HepG2 (cell line): Measurements from ENCODE around the gene MBTPS1. TPM values are rescaled to one million over a fixed set of nuclear protein-coding genes. Genes with fewer than 3 reads are reported as not detected.

Source experiments
- ATAC-seq: fragments of 200-7000 bp; cut with Tn5 transposase; 3 replicates; pipeline ENCODE4 v1.9.1; 2020; ENCODE audit warnings: mild to moderate bottlenecking, moderate library complexity
- BruUV-seq: library from RNA; stranded (reverse); fragments of 400-500 nt; replicated peaks from 2 replicates; lab custom pipeline; 2021; lab: Mats Ljungman, UMichigan
- CTCF ChIA-PET: fragments of 300-600 bp; formaldehyde crosslinking; extraction: SDS; loops from one replicate; lab custom pipeline; 2021; ENCODE audit warnings: low total read pairs, inconsistent platforms, low intra/inter-chr PET ratio; lab: Yijun Ruan, JAX
- POLR2A ChIA-PET: fragments of 350-600 bp; sonication (Branson Sonifier 250); formaldehyde crosslinking; loops from one replicate; lab custom pipeline; 2020; ENCODE audit warnings: antibody characterized with exemption, inconsistent platforms; lab: Yijun Ruan, JAX
- DNase-seq: peaks from one replicate; pipeline ENCODE4 v3.0.0-alpha.2; 2015; ENCODE audit warnings: low spot score
- FAIRE-seq: peaks from 3 replicates; lab custom pipeline; 2011; peaks lifted over from hg19 to GRCh38; lab: Jason Lieb, UNC
- H2AFZ ChIP-seq: one replicate; pipeline ENCODE4 v1.6.1; 2011; ENCODE audit warnings: low read length, inconsistent platforms
- H3K27ac ChIP-seq: fragments of 300-600 bp; 3 replicates; pipeline ENCODE4 v1.8.0; 2011; ENCODE audit warnings: mixed run types, mild to moderate bottlenecking, mixed read lengths, low read length, inconsistent platforms; ENCODE audit not compliant: insufficient read depth; ENCODE audit errors: extremely low read length
- H3K27me3 ChIP-seq, 2 experiments: fragments of 200-600 bp in 1 of 2; 2 replicates in 1 of 2; 3 replicates in 1 of 2; pipeline versions ENCODE4 v1.6.0 to v1.8.0; 2011; ENCODE audit warnings: low read length in 2 of 2, mild to moderate bottlenecking in 2 of 2, moderate library complexity in 2 of 2, inconsistent platforms in 1 of 2; ENCODE audit not compliant: insufficient read depth in 2 of 2, control insufficient read depth in 1 of 2
- H3K36me3 ChIP-seq, 2 experiments: fragments of 200-600 bp in 1 of 2; replicated peaks in 1 of 2; 2 replicates in 1 of 2; 3 replicates in 1 of 2; pipeline versions ENCODE4 v1.5.1 to v1.8.0; 2011; ENCODE audit warnings: low read length in 2 of 2, inconsistent platforms in 1 of 2; ENCODE audit not compliant: insufficient read depth in 2 of 2, control insufficient read depth in 1 of 2
- H3K4me1 ChIP-seq: 2 replicates; pipeline ENCODE4 v1.5.1; 2012; ENCODE audit warnings: low read length, inconsistent platforms; ENCODE audit not compliant: insufficient read depth
- H3K4me2 ChIP-seq: 2 replicates; pipeline ENCODE4 v1.6.0; 2011; ENCODE audit warnings: low read depth, low read length, inconsistent platforms
- H3K4me3 ChIP-seq, 3 experiments: fragments of 200-600 bp in 1 of 3; sonication (generic), shearing (Covaris generic) in 1 of 3; replicated peaks in 1 of 3; 2 replicates each; pipeline ENCODE4 v1.5.1; 2011 to 2016; ENCODE audit warnings: low read length in 3 of 3, inconsistent platforms in 2 of 3, low read depth in 2 of 3, mild to moderate bottlenecking in 2 of 3, control low read depth in 1 of 3, mixed read lengths in 1 of 3; ENCODE audit not compliant: insufficient read depth in 1 of 3
- H3K79me2 ChIP-seq: one replicate; pipeline ENCODE4 v1.6.1; 2011; ENCODE audit warnings: low read length, inconsistent platforms; ENCODE audit not compliant: insufficient read depth
- H3K9ac ChIP-seq: 2 replicates; pipeline ENCODE4 v1.6.0; 2011; ENCODE audit warnings: mild to moderate bottlenecking, low read depth, low read length, inconsistent platforms; ENCODE audit not compliant: insufficient read depth
- H3K9me3 ChIP-seq: 2 replicates; pipeline ENCODE4 v1.5.1; 2012; ENCODE audit warnings: mild to moderate bottlenecking, low read length
- H4K20me1 ChIP-seq: 2 replicates; pipeline ENCODE4 v1.6.0; 2011; ENCODE audit warnings: inconsistent platforms, mild to moderate bottlenecking, low read length, moderate library complexity; ENCODE audit not compliant: insufficient read depth
- ARHGAP35 ChIP-seq: sonication (generic); formaldehyde crosslinking; IDR thresholded peaks from 2 replicates; pipeline ENCODE4 v1.9.0; 2022; ENCODE audit warnings: mild to moderate bottlenecking, inconsistent platforms, moderate library complexity, missing genetic modification reagents, borderline replicate concordance
- EP300 ChIP-seq, 3 experiments: sonication (generic) in 1 of 3; formaldehyde crosslinking in 1 of 3; IDR thresholded peaks; 2 replicates each; pipeline versions ENCODE4 v1.5.1 to v1.6.1; 2011 to 2020; ENCODE audit warnings: low read depth in 2 of 3, low read length in 2 of 3, borderline replicate concordance in 1 of 3, improper control_type of control experiment in 1 of 3, mild to moderate bottlenecking in 1 of 3, missing genetic modification reagents in 1 of 3, moderate library complexity in 1 of 3
- IKZF5 ChIP-seq: IDR thresholded peaks from 2 replicates; pipeline ENCODE4 v1.6.1; 2018; ENCODE audit warnings: missing genetic modification reagents, mild to moderate bottlenecking, missing compliant biosample characterization
- MED13 ChIP-seq: sonication (generic); formaldehyde crosslinking; IDR thresholded peaks from 2 replicates; pipeline ENCODE4 v1.5.0; 2020; ENCODE audit warnings: missing genetic modification reagents
- MIER2 ChIP-seq: IDR thresholded peaks from 2 replicates; pipeline ENCODE4 v1.6.1; 2016; ENCODE audit warnings: missing biosample characterization, missing genetic modification reagents
- YY1 ChIP-seq: IDR thresholded peaks from 2 replicates; pipeline ENCODE4 v1.6.1; 2011; ENCODE audit warnings: low read length, low read depth, moderate library complexity, mild to moderate bottlenecking; ENCODE audit not compliant: insufficient read depth, insufficient replicate concordance
- ZFP62 ChIP-seq: sonication (generic); formaldehyde crosslinking; IDR thresholded peaks from 2 replicates; pipeline ENCODE4 v1.4.0; 2020; ENCODE audit warnings: missing genetic modification reagents
- ZNF343 ChIP-seq: sonication (generic); formaldehyde crosslinking; IDR thresholded peaks from 2 replicates; pipeline ENCODE4 v1.4.0; 2020; ENCODE audit warnings: mild to moderate bottlenecking, missing genetic modification reagents
- ZNF382 ChIP-seq: sonication (generic); formaldehyde crosslinking; IDR thresholded peaks from 2 replicates; pipeline ENCODE4 v1.5.0; 2020; ENCODE audit warnings: missing genetic modification reagents, mild to moderate bottlenecking, borderline replicate concordance
- ZNF780A ChIP-seq: sonication (generic); formaldehyde crosslinking; IDR thresholded peaks from 2 replicates; pipeline ENCODE4 v1.8.0; 2022; ENCODE audit warnings: mild to moderate bottlenecking, missing genetic modification reagents, moderate library complexity
- WGBS: methylation state at CpG from one replicate; pipeline ENCODE4 v1.1.6; 2017; ENCODE audit warnings: low lambda C conversion rate; 5-methylcytosine and 5-hydroxymethylcytosine counted together
- in situ Hi-C: cut with HindIII; loops from 2 replicates; pipeline ENCODE4 v1.10.0; 2017; ENCODE audit warnings: low pct_unique_long_range_greater_than_20kb; ENCODE audit not compliant: extremely low pct_ligation_motif_present
- intact Hi-C: fragments of 100-400 bp; cut with micrococcal nuclease; formaldehyde crosslinking; loops from one replicate; pipeline ENCODE4 v1.10.0; 2022; ENCODE audit not compliant: unreplicated experiment
- polyA plus RNA-seq, 8 experiments: library from polyadenylated mRNA; depleted of rRNA in 3 of 8; stranded (reverse) in 7 of 8; unstranded in 1 of 8; fragments of >200 nt; fragmentation: Illumina TruSeq in 4 of 8; extraction: Trizol in 4 of 8; gene quantifications; 2 replicates each; pipeline versions ENCODE4 v1.2.1 to v1.2.3, GENCODE V29; 2011 to 2016; ENCODE audit warnings: low read depth in 4 of 8, missing spikeins in 1 of 8, mixed read lengths in 1 of 8; ENCODE audit not compliant: insufficient read depth in 1 of 8
- total RNA-seq, 5 experiments: library from RNA; depleted of rRNA; stranded (reverse); fragments of >200 nt; fragmentation: Illumina TruSeq; extraction: Trizol; gene quantifications; 2 replicates each; pipeline ENCODE4 v1.2.3, GENCODE V29; 2016; ENCODE audit warnings: low read depth in 1 of 5

The MBTPS1 gene
- total and polyA plus RNA-seq, 2 of the 13 experiments (the other 11 are each of a cell fraction or from before 2014, with no cell fraction given): 56.7 to 91.3 TPM

GRCh38 chr16:84075376-84075775 lies 41.4 kb downstream of the MBTPS1 start:
- Histone ChIP-seq H4K20me1 (peaks cover 2% of the 10 kb centered on the region; the same call in 1 of the 2 replicates), H3K36me3 (peaks cover 36 to 89% of the 10 kb centered on the region in 2 experiments), H3K4me1 (no peaks in the 10 kb centered on the region), H3K4me3 (no peak overlapping the region), H3K27me3 (no peaks in the 10 kb centered on the region), H3K9me3 (no peaks in the 10 kb centered on the region), H3K9ac (no peak overlapping the region), H3K79me2 (peaks cover 2% of the 10 kb centered on the region), H3K4me2 (no peak overlapping the region), H2AFZ (no peak overlapping the region), H3K27ac (no peak overlapping the region)
- no TSS peak for BruUV-seq
- no peak for TF ChIP-seq YY1
- no peak for TF ChIP-seq IKZF5
- TF ChIP-seq EP300 (IDR thresholded peaks at IDR 0.05; ENCODE audit: low read depth in 2 of 2, low read length in 2 of 2): no peak
- no peak for TF ChIP-seq EP300 (CRISPR knock-in tag; IDR thresholded peaks at IDR 0.05; ENCODE audit: borderline replicate concordance)
- TF ChIP-seq MIER2 (CRISPR knock-in tag): no peak
- no peak for TF ChIP-seq ZFP62 (CRISPR knock-in tag)
- TF ChIP-seq MED13: no peak
- TF ChIP-seq ZNF780A (CRISPR knock-in tag): no peak
- no peak for TF ChIP-seq ARHGAP35
- no peak for TF ChIP-seq ZNF382 (CRISPR knock-in tag)
- no peak for TF ChIP-seq ZNF343
- no peak for FAIRE-seq
- POLR2A ChIA-PET: no interaction called here
- in situ Hi-C loops: no loop called here
- intact Hi-C loops: no loop called here
- no peak for DNase-seq
- CTCF ChIA-PET: no interaction called here
- 97% methylated on average over 11 of the region's 11 CpGs for WGBS
- no peak for ATAC-seq
